ENCODE measurements around the gene ASXL3. TPM values are rescaled to one million over a fixed set of nuclear protein-coding genes. Genes with fewer than 3 reads are reported as not detected.

ASXL3 gene
- total and polyA plus RNA-seq, 2 experiments from 2014 or later, result 6.1 to 10.0 TPM

DNA sequence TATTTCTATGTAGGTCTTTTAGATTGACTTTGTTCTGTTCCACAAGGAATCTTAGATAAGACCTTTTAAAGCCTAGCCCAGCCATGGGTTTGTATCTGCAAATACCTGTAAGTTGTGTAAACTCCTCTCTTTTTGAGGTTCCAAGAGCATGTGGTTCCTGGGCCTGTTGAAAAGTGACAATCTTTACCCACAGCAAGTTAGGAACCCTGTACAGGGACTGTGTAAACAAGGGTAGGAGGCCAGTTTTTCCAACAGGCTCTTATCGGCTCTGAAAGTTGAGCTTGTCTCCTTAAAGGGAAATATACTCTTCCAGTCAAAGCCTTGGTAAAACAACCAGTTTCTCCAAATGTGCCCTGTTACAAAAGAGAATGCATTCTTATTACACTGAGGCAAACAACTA, 15.3 kb upstream of the ASXL3 start:
- H3K4me3 ChIP-seq, result no peak overlapping the region
- no peaks in the 10 kb centered on the region for H3K9me3 ChIP-seq (ENCODE audit: low read depth)
- H3K4me1 ChIP-seq (ENCODE audit: low read depth), result peaks cover 27% of the 10 kb centered on the region
- H3K36me3 ChIP-seq, result no peaks in the 10 kb centered on the region
- no peak for DNase-seq (ENCODE audit: low read depth in 1 of 2, low spot score in 1 of 2)
- peak overlapping the region; percentile 83 for H3K27ac ChIP-seq
- H3K27me3 ChIP-seq, result no peaks in the 10 kb centered on the region
- TF ChIP-seq, protein P1, sequence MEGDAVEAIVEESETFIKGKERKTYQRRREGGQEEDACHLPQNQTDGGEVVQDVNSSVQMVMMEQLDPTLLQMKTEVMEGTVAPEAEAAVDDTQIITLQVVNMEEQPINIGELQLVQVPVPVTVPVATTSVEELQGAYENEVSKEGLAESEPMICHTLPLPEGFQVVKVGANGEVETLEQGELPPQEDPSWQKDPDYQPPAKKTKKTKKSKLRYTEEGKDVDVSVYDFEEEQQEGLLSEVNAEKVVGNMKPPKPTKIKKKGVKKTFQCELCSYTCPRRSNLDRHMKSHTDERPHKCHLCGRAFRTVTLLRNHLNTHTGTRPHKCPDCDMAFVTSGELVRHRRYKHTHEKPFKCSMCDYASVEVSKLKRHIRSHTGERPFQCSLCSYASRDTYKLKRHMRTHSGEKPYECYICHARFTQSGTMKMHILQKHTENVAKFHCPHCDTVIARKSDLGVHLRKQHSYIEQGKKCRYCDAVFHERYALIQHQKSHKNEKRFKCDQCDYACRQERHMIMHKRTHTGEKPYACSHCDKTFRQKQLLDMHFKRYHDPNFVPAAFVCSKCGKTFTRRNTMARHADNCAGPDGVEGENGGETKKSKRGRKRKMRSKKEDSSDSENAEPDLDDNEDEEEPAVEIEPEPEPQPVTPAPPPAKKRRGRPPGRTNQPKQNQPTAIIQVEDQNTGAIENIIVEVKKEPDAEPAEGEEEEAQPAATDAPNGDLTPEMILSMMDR (IDR thresholded peaks at IDR 0.05; ENCODE audit: low read depth, low read length), result no peak

DNA sequence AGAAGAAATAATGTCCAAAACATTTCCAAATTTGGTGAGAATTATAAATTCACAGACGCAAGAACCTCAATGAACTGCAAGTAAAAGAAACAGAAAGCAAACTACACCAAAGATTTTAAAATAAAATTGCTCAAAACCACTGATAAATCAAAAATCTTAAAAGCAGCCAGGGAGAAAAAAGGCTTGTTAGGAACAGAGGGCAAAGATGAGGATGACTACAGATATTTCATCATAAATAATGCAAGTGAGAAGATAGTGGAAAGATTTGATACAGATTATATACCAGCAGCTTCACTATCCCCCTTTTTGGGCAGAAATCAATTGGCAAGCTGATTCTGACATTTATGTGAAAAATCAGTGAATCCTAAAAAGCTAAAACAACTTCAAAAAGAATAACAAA, 10.3 kb upstream of the ASXL3 start:
- no peak overlapping the region for H3K27ac ChIP-seq
- no peaks in the 10 kb centered on the region for H3K4me1 ChIP-seq (ENCODE audit: low read depth)
- no peaks in the 10 kb centered on the region for H3K9me3 ChIP-seq (ENCODE audit: low read depth)
- H3K4me3 ChIP-seq, result no peak overlapping the region
- no peaks in the 10 kb centered on the region for H3K27me3 ChIP-seq
- TF ChIP-seq, protein P1 (IDR thresholded peaks at IDR 0.05; ENCODE audit: low read depth, low read length), result no peak
- DNase-seq (ENCODE audit: low read depth in 1 of 2, low spot score in 1 of 2), result no peak
- H3K36me3 ChIP-seq, result no peaks in the 10 kb centered on the region

DNA sequence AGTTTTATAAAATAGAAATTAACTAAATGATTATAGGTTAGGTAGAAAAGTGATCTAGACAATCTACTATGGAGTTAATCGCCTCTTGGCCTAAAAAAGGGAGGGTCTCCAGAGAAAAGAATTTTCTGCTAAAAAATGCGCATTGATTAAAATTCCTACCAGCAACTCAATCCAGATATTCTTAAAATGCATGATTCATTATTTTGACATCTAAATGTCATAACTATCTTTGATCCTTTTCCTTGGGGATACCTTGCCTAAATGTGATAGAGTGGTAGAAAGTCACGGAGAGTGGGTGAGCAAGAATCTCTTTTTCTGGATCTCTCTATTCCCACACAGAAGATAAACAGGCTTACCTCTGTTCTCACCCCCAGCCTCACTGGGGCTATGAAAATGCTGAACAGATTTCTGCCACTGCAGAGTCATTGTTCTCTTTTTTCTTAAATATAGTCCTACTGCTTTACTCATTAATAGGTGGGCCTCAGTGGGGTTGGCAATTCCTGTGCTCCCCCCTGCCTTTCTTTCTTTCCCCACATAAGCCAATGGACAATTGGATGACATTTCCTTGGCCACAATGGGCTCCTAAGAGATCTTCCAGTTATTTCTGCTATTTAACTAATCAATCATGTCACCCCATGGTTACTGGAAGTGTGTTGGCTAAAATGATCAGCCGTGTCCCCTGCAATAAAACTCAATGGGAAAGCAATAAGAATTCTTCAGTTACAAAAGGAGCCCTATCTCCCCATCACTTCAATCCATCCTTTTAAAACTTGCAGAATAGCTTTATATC, 5.8 kb upstream of the ASXL3 start:
- Histone ChIP-seq H3K27ac (no peak overlapping the region), H3K27me3 (no peaks in the 10 kb centered on the region), H3K4me1 (ENCODE audit: low read depth) (peaks cover under 1% of the 10 kb centered on the region), H3K36me3 (no peaks in the 10 kb centered on the region), H3K9me3 (ENCODE audit: low read depth) (no peaks in the 10 kb centered on the region), H3K4me3 (no peak overlapping the region)
- DNase-seq (ENCODE audit: low read depth in 1 of 2, low spot score in 1 of 2), result no peak
- TF ChIP-seq, protein P1 (IDR thresholded peaks at IDR 0.05; ENCODE audit: low read depth, low read length), result no peak

- Histone ChIP-seq H3K9me3 (ENCODE audit: low read depth) (no peaks in the 10 kb centered on the region), H3K36me3 (no peaks in the 10 kb centered on the region), H3K27ac (no peak overlapping the region), H3K27me3 (no peaks in the 10 kb centered on the region), H3K4me3 (no peak overlapping the region), H3K4me1 (ENCODE audit: low read depth) (peaks cover 3% of the 10 kb centered on the region)
- TF ChIP-seq, protein P1 (IDR thresholded peaks at IDR 0.05; ENCODE audit: low read depth, low read length), result no peak
- no peak for DNase-seq (ENCODE audit: low read depth in 1 of 2, low spot score in 1 of 2)
Measured at GRCh38 chr18:33573193-33573592, 4.8 kb upstream of the ASXL3 start.

DNA sequence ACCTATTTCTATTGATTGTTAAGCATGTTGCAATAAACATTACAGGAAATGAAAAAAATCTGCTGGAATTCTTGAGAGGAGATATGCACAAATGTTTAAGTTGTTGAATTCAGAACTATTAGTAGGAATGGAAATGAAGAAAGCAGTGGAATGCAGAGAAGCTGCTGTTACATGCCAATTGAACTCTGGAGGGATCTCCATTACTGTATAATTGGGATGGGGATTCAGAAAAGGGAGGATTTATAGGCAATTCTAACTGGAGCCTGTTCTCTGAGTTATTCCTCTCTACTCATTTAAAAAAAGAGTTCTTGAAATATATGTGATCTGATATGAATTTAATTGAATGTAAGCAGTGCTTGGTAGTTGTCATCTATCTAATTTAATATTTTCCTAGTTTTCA, 2.6 kb upstream of the ASXL3 start:
- no peaks in the 10 kb centered on the region for H3K9me3 ChIP-seq (ENCODE audit: low read depth)
- H3K36me3 ChIP-seq, result no peaks in the 10 kb centered on the region
- TF ChIP-seq, protein P1 (IDR thresholded peaks at IDR 0.05; ENCODE audit: low read depth, low read length), result no peak

More for the DNA sequence above, 2.6 kb upstream of the ASXL3 start:
- Histone ChIP-seq H3K4me3 (no peak overlapping the region), H3K4me1 (ENCODE audit: low read depth) (peaks cover 3% of the 10 kb centered on the region), H3K27ac (no peak overlapping the region), H3K27me3 (no peaks in the 10 kb centered on the region)
- no peak for DNase-seq (ENCODE audit: low read depth in 1 of 2, low spot score in 1 of 2)
